ENCODE results near the gene TMEM203. TPM values are rescaled to one million over a fixed set of nuclear protein-coding genes. Genes with fewer than 3 reads are reported as not detected.

TMEM203 gene
- total RNA-seq, 1 experiment from 2014 or later = 35.5 TPM

DNA sequence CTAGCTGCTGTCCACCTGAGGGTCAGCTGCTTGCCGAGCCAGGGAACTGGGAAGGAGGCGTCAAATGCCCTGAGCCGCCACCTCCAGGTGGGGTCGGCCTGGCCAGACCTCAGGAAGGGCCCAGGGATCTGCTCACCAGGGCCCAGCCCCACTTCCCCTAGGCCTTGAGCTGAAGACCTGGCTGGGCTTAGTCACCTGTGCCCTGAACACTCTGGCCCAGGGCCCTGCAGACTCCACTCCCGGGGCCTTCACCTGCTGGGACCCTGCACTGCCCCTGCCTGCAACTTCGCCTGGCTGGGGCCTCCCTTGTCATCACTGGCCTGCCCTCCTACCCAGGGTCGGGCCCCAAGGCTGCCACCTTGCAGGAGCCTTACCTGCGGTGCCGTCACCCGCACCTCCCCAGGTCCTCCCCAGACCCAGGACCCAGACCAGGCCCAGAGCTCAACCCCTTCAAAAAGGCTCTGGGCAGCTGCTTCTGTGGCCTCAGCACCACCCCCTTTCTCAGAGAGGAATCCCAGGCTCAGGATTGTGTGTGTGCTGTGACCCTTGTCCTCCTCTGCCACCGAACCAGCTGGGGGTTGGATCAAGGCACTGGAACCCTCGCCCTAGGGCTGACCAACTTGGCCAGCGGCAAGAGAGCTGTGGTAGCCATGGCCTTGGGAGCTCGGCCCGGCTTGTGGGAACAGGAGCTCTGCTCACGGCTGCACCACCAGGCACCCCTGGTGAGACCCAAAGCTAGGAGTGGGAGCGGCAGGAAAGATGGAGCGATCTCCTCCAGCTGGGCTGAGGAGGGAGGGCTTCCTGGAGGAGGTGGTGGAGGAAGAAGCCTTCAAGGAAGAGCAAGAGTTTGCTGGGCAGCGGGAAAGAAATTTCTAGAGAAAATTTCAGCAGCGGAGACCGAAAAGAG, 48.5 kb upstream of the TMEM203 start:
- Histone ChIP-seq H4K5ac (ENCODE audit: insufficient read length, low read depth, low read length) (no peak overlapping the region), H3K23ac (ENCODE audit: insufficient read length, low read depth, low read length) (no peak overlapping the region), H3K56ac (ENCODE audit: insufficient read length, low read depth, low read length) (no peak overlapping the region), H3K79me2 (ENCODE audit: insufficient read depth, low read length) (peaks cover 6% of the 10 kb centered on the region; the same call in 1 of the 2 replicates), H2BK15ac (ENCODE audit: low read depth, low read length) (no peak overlapping the region), H2AK5ac (ENCODE audit: insufficient read length, low read length) (no peak overlapping the region), H2BK20ac (ENCODE audit: low read depth, low read length, poor library complexity, severe bottlenecking) (no peak overlapping the region), H3T11ph (ENCODE audit: low read length) (no peak overlapping the region), H3K9me3 (ENCODE audit: control insufficient read depth, low read depth, low read length) (no peaks in the 10 kb centered on the region), H3K27ac (ENCODE audit: insufficient read length, low read depth, low read length) (no peak overlapping the region), H2AFZ (ENCODE audit: low read length) (no peak overlapping the region), H2BK12ac (ENCODE audit: insufficient read length, low read depth, low read length) (no peak overlapping the region), H4K8ac (replicated peaks; ENCODE audit: insufficient read length, low read depth, low read length) (no peak overlapping the region), H3K23me2 (ENCODE audit: insufficient read length, low read depth, low read length, poor library complexity, severe bottlenecking) (peaks cover 14% of the 10 kb centered on the region), H3K4ac (ENCODE audit: low read depth, low read length) (no peak overlapping the region), H4K91ac (ENCODE audit: insufficient read length, low read depth, low read length) (no peak overlapping the region), H3K18ac (ENCODE audit: insufficient read length, low read depth, low read length) (no peak overlapping the region), H3K4me2 (ENCODE audit: insufficient read depth, insufficient read length, low read length) (peak overlapping the region; percentile 59), H3K4me1 (ENCODE audit: insufficient read depth, low read length) (no peaks in the 10 kb centered on the region), H4K20me1 (ENCODE audit: control insufficient read depth, insufficient read depth, insufficient read length) (no peaks in the 10 kb centered on the region), H3K27me3 (ENCODE audit: insufficient read depth, low read length) (no peaks in the 10 kb centered on the region), H3K79me1 (ENCODE audit: insufficient read depth, low read depth, low read length, poor library complexity, severe bottlenecking) (peaks cover 5% of the 10 kb centered on the region), H2BK5ac (ENCODE audit: insufficient read length, low read length) (no peak overlapping the region), H3K9ac (ENCODE audit: extremely low read depth, insufficient read length, low read length) (no peak overlapping the region), H2BK120ac (ENCODE audit: low read depth, low read length, poor library complexity, severe bottlenecking) (no peak overlapping the region), H3K14ac (ENCODE audit: insufficient read depth, low read length) (no peak overlapping the region; the same call in 1 of the 2 replicates)
- TF ChIP-seq, protein P1, sequence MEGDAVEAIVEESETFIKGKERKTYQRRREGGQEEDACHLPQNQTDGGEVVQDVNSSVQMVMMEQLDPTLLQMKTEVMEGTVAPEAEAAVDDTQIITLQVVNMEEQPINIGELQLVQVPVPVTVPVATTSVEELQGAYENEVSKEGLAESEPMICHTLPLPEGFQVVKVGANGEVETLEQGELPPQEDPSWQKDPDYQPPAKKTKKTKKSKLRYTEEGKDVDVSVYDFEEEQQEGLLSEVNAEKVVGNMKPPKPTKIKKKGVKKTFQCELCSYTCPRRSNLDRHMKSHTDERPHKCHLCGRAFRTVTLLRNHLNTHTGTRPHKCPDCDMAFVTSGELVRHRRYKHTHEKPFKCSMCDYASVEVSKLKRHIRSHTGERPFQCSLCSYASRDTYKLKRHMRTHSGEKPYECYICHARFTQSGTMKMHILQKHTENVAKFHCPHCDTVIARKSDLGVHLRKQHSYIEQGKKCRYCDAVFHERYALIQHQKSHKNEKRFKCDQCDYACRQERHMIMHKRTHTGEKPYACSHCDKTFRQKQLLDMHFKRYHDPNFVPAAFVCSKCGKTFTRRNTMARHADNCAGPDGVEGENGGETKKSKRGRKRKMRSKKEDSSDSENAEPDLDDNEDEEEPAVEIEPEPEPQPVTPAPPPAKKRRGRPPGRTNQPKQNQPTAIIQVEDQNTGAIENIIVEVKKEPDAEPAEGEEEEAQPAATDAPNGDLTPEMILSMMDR (conservative IDR thresholded peaks at IDR 0.05) = no peak
- H3K36me3 Mint-ChIP-seq (ENCODE audit: insufficient read depth in 1 of 3, low read depth in 3 of 3) = peaks cover 12 to 22% (median 20%) of the 10 kb centered on the region in 3 experiments; a peak in 6 of 7 replicates
- peak overlapping the region in 1 of 3 experiments; percentile 6; a peak in 1 of 7 replicates for H3K27ac Mint-ChIP-seq
- no peak for DNase-seq
- no CpG with 5 or more reads among the region's 21 CpGs for WGBS (ENCODE audit: extremely low coverage, insufficient read length, low lambda C conversion rate)
- peak overlapping the region; percentile 82 to 88 for H3K4me3 Mint-ChIP-seq
- H3K9me3 Mint-ChIP-seq = no peaks in the 10 kb centered on the region; a peak in 1 of 5 replicates
- H3K4me1 Mint-ChIP-seq = peaks cover 8 to 19% of the 10 kb centered on the region in 2 experiments
- H3K27me3 Mint-ChIP-seq (ENCODE audit: low read depth) = peaks cover 12% of the 10 kb centered on the region
